Epithelial cell of proximal tubule (primary cell): ENCODE measurements around the gene MIEF1. TPM values are rescaled to one million over a fixed set of nuclear protein-coding genes. Genes with fewer than 3 reads are reported as not detected.

Experiments
- DNase-seq: peaks from one replicate; pipeline ENCODE4 v3.0.0-alpha.2; 2011; ENCODE audit warnings: low read depth
- H3K4me3 ChIP-seq: 2 replicates; pipeline ENCODE4 v1.5.1; 2011; ENCODE audit warnings: low read depth, mild to moderate bottlenecking, low read length
- CTCF ChIP-seq: conservative IDR thresholded peaks from 2 replicates; pipeline ENCODE4 v1.5.1; 2012; ENCODE audit warnings: low read depth, mild to moderate bottlenecking, low read length
- total RNA-seq: library from RNA; depleted of rRNA; stranded (reverse); fragments of >200 nt; gene quantifications from 2 replicates; pipeline ENCODE4 v1.2.3, GENCODE V29; 2015

The MIEF1 gene
- total RNA-seq, 1 donor from 2014 or later, result 22.9 TPM

- no peak for DNase-seq
Observed at GRCh38 chr22:39466228-39467006, 35.7 kb upstream of the MIEF1 start.

GRCh38 chr22:39467390-39467895 is 34.6 kb upstream of the MIEF1 start:
- no peak for TF ChIP-seq CTCF
- no peak for DNase-seq
- no peak overlapping the region for H3K4me3 ChIP-seq

More at GRCh38 chr22:39466228-39467006, 35.7 kb upstream of the MIEF1 start:
- TF ChIP-seq CTCF, result no peak
- no peak overlapping the region for H3K4me3 ChIP-seq

- TF ChIP-seq CTCF, result no peak
- DNase-seq, result no peak
- H3K4me3 ChIP-seq, result no peak overlapping the region
Observed at GRCh38 chr22:39468487-39469325, 33.4 kb upstream of the MIEF1 start.

- TF ChIP-seq CTCF, result no peak
- H3K4me3 ChIP-seq, result peak overlapping the region; percentile 59
- DNase-seq, result no peak
Observed at GRCh38 chr22:39469326-39469680, 32.8 kb upstream of the MIEF1 start.

GRCh38 chr22:39469681-39470450 is 32.2 kb upstream of the MIEF1 start:
- peak overlapping the region; percentile 59 for H3K4me3 ChIP-seq
- TF ChIP-seq CTCF, result no peak
- DNase-seq, result no peak

- peak overlapping the region; percentile 59 for H3K4me3 ChIP-seq
- DNase-seq, result no peak
- TF ChIP-seq CTCF, result no peak
Observed at GRCh38 chr22:39470451-39471291, 31.4 kb upstream of the MIEF1 start.
